Body of pancreas (tissue), 4 donors: Measurements from ENCODE around the gene SGMS1.

Experiments used
- CTCF ChIP-seq, 7 experiments: fragments of 450-650 bp in 4 of 7; fragments of 200-600 bp in 3 of 7; sonication (generic) in 3 of 7; IDR thresholded peaks; one replicate each; pipeline ENCODE4 v1.5.1; 2016 to 2019; ENCODE audit warnings: antibody characterized with exemption in 7 of 7
- POLR2A ChIP-seq, 3 donors: fragments of 450-650 bp; IDR thresholded peaks; one replicate each; pipeline ENCODE4 v1.6.1; 2016; ENCODE audit warnings: antibody characterized with exemption in 3 of 3, mild to moderate bottlenecking in 2 of 3

- TF ChIP-seq CTCF (IDR thresholded peaks at IDR 0.05): no peak
- TF ChIP-seq POLR2A (IDR thresholded peaks at IDR 0.05): no peak
Observed at GRCh38 chr10:50480054-50481007, 143.4 kb downstream of the SGMS1 start.
